22Rv1 (cell line): ENCODE measurements around the gene CAMSAP2.

Experiments used
- H3K27ac ChIP-seq: fragments of 450-650 bp; 2 replicates; pipeline ENCODE4 v1.5.1; 2017
- ZFX ChIP-seq: fragments of 450-650 bp; IDR thresholded peaks from 2 replicates; pipeline ENCODE4 v1.6.1; 2017; ENCODE audit warnings: antibody characterized with exemption, borderline replicate concordance
- TF ChIP-seq, protein P1 (sequence below): fragments of 450-650 bp; IDR thresholded peaks from 2 replicates; pipeline ENCODE4 v1.5.1; 2017; ENCODE audit warnings: mild to moderate bottlenecking

CAMSAP2 gene

DNA sequence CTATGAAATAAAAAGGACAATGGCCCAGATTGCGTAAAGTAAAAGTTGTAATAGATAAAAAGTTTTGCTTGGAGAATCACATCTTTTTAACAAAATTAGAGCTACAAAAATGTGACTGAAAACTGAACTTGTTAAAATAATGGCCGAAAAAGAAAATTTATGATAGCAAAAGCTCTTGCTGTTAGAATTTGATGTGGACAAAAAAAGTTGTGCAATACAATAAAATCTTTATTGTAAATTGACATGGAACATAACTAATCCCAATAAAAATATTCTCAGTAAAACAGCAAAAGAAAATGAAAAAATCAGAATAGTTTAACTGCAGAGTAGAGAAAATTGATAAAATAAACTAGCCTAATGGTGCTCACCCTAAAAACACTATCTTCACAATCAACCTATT, 11.4 kb upstream of the CAMSAP2 start:
- no peak overlapping the region for H3K27ac ChIP-seq
- TF ChIP-seq, protein P1, sequence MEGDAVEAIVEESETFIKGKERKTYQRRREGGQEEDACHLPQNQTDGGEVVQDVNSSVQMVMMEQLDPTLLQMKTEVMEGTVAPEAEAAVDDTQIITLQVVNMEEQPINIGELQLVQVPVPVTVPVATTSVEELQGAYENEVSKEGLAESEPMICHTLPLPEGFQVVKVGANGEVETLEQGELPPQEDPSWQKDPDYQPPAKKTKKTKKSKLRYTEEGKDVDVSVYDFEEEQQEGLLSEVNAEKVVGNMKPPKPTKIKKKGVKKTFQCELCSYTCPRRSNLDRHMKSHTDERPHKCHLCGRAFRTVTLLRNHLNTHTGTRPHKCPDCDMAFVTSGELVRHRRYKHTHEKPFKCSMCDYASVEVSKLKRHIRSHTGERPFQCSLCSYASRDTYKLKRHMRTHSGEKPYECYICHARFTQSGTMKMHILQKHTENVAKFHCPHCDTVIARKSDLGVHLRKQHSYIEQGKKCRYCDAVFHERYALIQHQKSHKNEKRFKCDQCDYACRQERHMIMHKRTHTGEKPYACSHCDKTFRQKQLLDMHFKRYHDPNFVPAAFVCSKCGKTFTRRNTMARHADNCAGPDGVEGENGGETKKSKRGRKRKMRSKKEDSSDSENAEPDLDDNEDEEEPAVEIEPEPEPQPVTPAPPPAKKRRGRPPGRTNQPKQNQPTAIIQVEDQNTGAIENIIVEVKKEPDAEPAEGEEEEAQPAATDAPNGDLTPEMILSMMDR = no peak
- TF ChIP-seq ZFX = no peak

DNA sequence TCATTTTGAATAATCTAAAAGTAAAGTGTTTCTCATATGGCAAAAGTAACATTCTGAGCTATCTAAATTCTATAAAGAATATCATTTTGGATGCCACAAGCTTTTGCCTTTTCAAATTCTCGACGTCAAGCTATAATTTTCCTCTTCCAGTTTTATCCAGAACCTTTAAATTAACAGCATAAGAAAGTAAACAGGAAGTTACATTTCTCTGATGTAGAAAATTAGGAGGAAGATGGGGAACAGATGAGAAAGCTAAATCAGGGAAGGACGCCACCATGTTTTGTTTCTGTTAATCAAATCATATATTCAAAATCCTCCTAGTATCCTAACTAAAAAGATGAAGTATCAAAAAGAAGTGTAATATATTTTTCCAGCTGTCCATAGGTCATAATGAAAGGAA, 8.8 kb upstream of the CAMSAP2 start:
- no peak for TF ChIP-seq ZFX
- TF ChIP-seq, protein P1 = no peak
- H3K27ac ChIP-seq = no peak overlapping the region

DNA sequence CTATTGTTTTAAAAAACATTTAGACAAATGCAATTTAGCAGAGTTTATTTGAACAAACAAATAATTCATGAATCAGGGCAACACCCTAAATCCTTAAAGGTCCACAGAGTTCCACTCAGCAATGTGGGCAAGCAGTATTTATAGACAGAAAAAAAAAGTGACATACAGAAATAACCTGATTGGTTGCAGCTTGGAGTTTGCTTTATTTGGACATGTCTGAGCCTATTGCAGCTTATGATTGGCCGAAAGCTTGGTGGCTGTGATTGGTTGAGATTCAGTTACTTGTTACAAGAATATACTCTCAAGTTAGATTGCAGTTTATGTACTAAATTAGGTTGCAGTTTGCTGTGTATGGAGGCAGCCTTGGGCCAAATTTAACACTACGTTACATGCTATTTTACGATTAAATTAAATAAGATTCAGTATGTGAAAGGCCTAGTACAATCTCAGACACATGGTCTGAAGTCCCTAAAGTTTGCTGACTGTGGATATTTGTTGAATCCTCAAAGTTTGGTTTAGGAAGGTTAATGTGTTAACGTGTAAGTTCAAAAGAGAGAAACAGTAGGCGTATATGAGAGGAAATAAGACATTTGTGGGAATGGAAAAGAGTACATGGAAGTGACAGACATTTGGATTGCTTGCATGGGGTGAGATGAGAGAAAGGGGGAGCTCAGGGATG, 6.9 kb upstream of the CAMSAP2 start:
- TF ChIP-seq, protein P1 = no peak
- TF ChIP-seq ZFX = no peak
- no peak overlapping the region for H3K27ac ChIP-seq

DNA sequence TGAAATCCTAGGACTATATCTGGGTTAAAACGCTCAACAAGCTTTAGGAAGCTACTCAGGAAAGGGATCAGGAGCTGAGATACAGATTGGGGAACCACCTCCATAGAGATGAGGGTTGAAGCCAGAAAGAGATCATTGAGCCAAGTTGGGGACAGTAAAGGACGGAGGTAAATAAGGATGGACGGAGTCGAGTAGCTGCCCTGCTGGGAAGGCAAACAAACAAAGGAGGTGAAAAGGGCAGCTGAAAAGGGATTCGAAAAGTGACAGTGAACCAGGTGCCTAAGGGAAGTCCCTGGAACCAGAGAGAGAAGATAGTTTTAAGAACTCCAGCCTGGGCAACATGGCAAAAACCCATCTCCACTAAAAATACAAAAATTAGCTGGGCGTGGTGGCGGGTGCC, 6.3 kb upstream of the CAMSAP2 start:
- TF ChIP-seq, protein P1 = no peak
- TF ChIP-seq ZFX = no peak
- no peak overlapping the region for H3K27ac ChIP-seq

DNA sequence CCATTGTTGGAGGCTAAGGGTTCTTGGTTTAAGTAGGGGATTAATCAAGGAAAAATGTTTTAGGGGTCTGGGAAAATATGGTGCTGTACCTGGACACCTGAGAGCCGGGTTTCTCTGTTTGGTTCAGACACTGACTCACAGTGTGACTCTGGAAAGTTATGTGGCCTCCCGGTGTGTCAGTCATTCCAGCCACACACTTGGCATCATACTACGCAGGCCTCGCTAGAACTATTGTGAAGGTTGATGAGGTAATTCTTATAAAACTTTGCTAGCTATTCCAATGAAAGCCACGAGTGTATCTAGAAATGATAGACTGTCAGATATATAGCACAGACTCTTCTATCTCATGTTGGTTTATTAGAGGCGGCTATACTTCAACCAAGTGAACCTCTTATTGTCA, 4.8 kb upstream of the CAMSAP2 start:
- TF ChIP-seq, protein P1 = no peak
- no peak for TF ChIP-seq ZFX
- H3K27ac ChIP-seq = no peak overlapping the region

DNA sequence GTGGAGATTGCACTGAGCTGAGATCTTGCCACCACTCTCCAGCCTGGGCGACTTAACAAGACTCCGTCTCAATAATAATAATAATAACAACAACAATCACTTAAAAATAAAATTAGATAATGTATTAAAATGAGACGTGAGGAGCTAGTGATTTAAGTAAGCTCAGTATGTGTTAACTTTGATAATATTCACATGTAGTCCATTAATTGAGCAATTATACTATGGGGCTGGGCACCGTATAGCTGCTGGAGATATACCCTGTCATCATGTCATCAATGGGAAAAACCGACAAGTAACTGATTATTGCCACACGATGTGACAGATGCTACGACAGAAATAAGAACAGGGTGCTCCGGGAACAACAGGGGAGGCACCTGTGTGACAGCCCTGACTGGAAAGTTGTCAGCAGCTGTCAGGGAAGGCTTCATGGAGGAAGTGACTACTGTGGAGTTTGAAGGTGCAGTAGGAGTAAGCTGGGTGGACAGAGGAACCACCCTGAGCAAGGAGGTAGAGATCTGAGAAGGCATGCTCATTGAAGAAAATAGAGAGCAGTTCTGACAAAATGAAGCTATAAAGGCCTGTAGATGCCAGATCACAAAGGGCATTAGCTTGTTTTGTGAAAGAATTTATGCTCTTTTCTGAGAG, 924 bp upstream of the CAMSAP2 start:
- H3K27ac ChIP-seq = peak overlapping the region; percentile 98
- TF ChIP-seq ZFX = no peak
- TF ChIP-seq, protein P1 = no peak

DNA sequence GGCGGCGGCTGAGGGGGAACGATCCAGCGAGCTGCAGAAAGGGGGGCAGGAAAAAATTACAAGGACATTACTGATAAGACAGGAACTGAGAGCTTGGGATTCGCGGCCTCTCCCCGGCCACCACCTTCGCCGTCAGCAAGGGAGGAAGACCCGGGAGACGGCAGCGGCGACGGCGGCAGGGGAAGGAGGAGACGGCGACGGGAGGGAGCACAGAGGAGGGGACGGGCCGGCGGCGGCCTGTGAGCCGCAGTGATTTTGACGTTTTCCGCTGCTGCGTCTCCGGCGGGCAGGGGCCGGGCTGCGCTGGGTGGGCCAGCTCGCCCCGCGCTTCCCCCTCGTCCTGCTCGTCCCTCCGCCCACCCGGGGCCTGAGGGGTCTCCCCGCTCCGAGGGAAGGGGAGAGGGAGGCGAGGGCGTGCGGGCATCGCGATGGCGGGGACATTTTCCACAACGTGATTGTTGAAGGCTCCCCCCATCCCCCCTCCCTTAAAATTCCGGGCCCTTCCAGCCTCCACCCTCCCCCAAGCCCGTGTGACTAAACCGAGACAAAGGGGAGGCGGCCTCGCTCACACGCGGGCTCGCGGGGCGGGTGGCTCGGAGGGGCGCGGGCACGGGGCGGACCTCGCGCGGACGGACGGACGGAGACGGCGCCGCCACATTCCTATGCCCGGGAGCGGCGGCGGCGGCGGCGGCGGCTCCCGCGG, 407 bp downstream of the CAMSAP2 start:
- peak overlapping the region; percentile 98 for H3K27ac ChIP-seq
- TF ChIP-seq, protein P1 = no peak
- TF ChIP-seq ZFX = no peak
